Hepatocyte (in vitro differentiated cells): Measurements from ENCODE around the gene PCBP3. TPM values are rescaled to one million over a fixed set of nuclear protein-coding genes. Genes with fewer than 3 reads are reported as not detected.

Experiments used
- DNase-seq: peaks from one replicate; pipeline ENCODE4 v3.0.0-alpha.2; 2016; ENCODE audit warnings: low spot score
- H2AFZ ChIP-seq: fragments of 200-600 bp; sonication (generic); 2 replicates; pipeline ENCODE4 v1.6.0; 2016; ENCODE audit warnings: antibody characterized with exemption, mild to moderate bottlenecking
- H3K27ac ChIP-seq: fragments of 200-600 bp; sonication (generic); 2 replicates; pipeline ENCODE4 v1.5.1; 2016; ENCODE audit warnings: mild to moderate bottlenecking
- H3K27me3 ChIP-seq: fragments of 200-600 bp; sonication (generic); 2 replicates; pipeline ENCODE4 v1.6.1; 2016
- H3K36me3 ChIP-seq: fragments of 200-600 bp; sonication (generic); replicated peaks from 2 replicates; pipeline ENCODE4 v1.5.1; 2016; ENCODE audit warnings: low read depth; ENCODE audit not compliant: insufficient read depth
- H3K4me1 ChIP-seq: fragments of 200-600 bp; sonication (generic); 2 replicates; pipeline ENCODE4 v1.5.1; 2016; ENCODE audit warnings: mild to moderate bottlenecking, moderate library complexity; ENCODE audit not compliant: insufficient read depth
- H3K4me2 ChIP-seq: fragments of 200-600 bp; sonication (generic); 2 replicates; pipeline ENCODE4 v1.6.0; 2016
- H3K4me3 ChIP-seq: fragments of 200-600 bp; sonication (generic); 2 replicates; pipeline ENCODE4 v1.5.1; 2016; ENCODE audit warnings: mild to moderate bottlenecking
- H3K79me2 ChIP-seq: fragments of 200-600 bp; sonication (generic); 2 replicates; pipeline ENCODE4 v1.6.0; 2017; ENCODE audit warnings: mild to moderate bottlenecking
- H3K9me2 ChIP-seq: fragments of 200-600 bp; sonication (generic); replicated peaks from 2 replicates; pipeline ENCODE4 v1.6.0; 2017; ENCODE audit warnings: mild to moderate bottlenecking; ENCODE audit not compliant: insufficient read depth
- H3K9me3 ChIP-seq: fragments of 200-600 bp; sonication (generic); 2 replicates; pipeline ENCODE4 v1.5.1; 2016; ENCODE audit warnings: low read depth, mild to moderate bottlenecking
- H4K20me1 ChIP-seq: fragments of 200-600 bp; sonication (generic); 2 replicates; pipeline ENCODE4 v1.6.0; 2016; ENCODE audit warnings: mild to moderate bottlenecking; ENCODE audit not compliant: insufficient read depth, poor library complexity, severe bottlenecking
- CTCF ChIP-seq: fragments of 200-600 bp; sonication (generic); IDR thresholded peaks from 2 replicates; pipeline ENCODE4 v1.5.1; 2016; ENCODE audit warnings: antibody characterized with exemption, mild to moderate bottlenecking; ENCODE audit not compliant: poor library complexity
- EZH2 ChIP-seq: fragments of 200-600 bp; sonication (generic); IDR thresholded peaks from 2 replicates; pipeline ENCODE4 v1.6.1; 2016; ENCODE audit warnings: antibody characterized with exemption, mild to moderate bottlenecking, borderline replicate concordance
- EZH2phosphoT487 ChIP-seq: fragments of 200-600 bp; sonication (generic); IDR thresholded peaks from one replicate; pipeline ENCODE4 v1.6.1; 2018; ENCODE audit warnings: antibody characterized with exemption, mild to moderate bottlenecking, low read depth, moderate library complexity; ENCODE audit not compliant: unreplicated experiment, severe bottlenecking
- WGBS: methylation state at CpG from one replicate; pipeline ENCODE4 v1.1.6; 2016; ENCODE audit warnings: low lambda C conversion rate; ENCODE audit errors: missing lambda C conversion rate; 5-methylcytosine and 5-hydroxymethylcytosine counted together
- polyA plus RNA-seq: library from polyadenylated mRNA; unstranded; fragments of >200 nt; fragmentation: Nextera tagmentation; extraction: Ambion mirVana; gene quantifications from 2 replicates; pipeline ENCODE4 v1.2.1, GENCODE V29; 2016
- total RNA-seq: library from RNA; depleted of rRNA; stranded (reverse); fragments of >200 nt; gene quantifications from 2 replicates; pipeline ENCODE4 v1.2.3, GENCODE V29; 2014

The PCBP3 gene
- total and polyA plus RNA-seq, 2 experiments from 2014 or later, result 3.1 to 8.8 TPM

GRCh38 chr21:45786660-45787059 is 143.1 kb downstream of the PCBP3 start:
- 90% methylated on average over 6 of the region's 6 CpGs for WGBS
- no peak overlapping the region for H3K27ac ChIP-seq
- H2AFZ ChIP-seq, result no peak overlapping the region
- TF ChIP-seq EZH2 (no peak), EZH2phosphoT487 (no peak), CTCF (no peak)
- no peaks in the 10 kb centered on the region for H4K20me1 ChIP-seq
- no peaks in the 10 kb centered on the region for H3K9me3 ChIP-seq
- H3K4me1 ChIP-seq, result no peaks in the 10 kb centered on the region
- no peaks in the 10 kb centered on the region for H3K79me2 ChIP-seq
- no peaks in the 10 kb centered on the region for H3K9me2 ChIP-seq
- DNase-seq, result no peak
- H3K4me3 ChIP-seq, result no peak overlapping the region
- no peak overlapping the region for H3K4me2 ChIP-seq
- no peaks in the 10 kb centered on the region for H3K27me3 ChIP-seq
- no peaks in the 10 kb centered on the region for H3K36me3 ChIP-seq

GRCh38 chr21:45787371-45787770 is 143.8 kb downstream of the PCBP3 start:
- WGBS, result 90% methylated on average over 8 of the region's 8 CpGs
- peak; percentile 1 for DNase-seq

GRCh38 chr21:45788198-45788597 is 144.7 kb downstream of the PCBP3 start:
- no peak overlapping the region for H2AFZ ChIP-seq
- 90% methylated on average over 15 of the region's 16 CpGs for WGBS

More at GRCh38 chr21:45787371-45787770, 143.8 kb downstream of the PCBP3 start:
- TF ChIP-seq CTCF (no peak), EZH2phosphoT487 (no peak), EZH2 (no peak)
- Histone ChIP-seq H3K27ac (no peak overlapping the region), H3K4me1 (no peaks in the 10 kb centered on the region), H3K79me2 (no peaks in the 10 kb centered on the region), H4K20me1 (no peaks in the 10 kb centered on the region), H3K4me3 (no peak overlapping the region), H3K9me2 (no peaks in the 10 kb centered on the region), H2AFZ (no peak overlapping the region), H3K27me3 (no peaks in the 10 kb centered on the region), H3K4me2 (no peak overlapping the region), H3K36me3 (no peaks in the 10 kb centered on the region), H3K9me3 (no peaks in the 10 kb centered on the region)

More at GRCh38 chr21:45788198-45788597, 144.7 kb downstream of the PCBP3 start:
- TF ChIP-seq CTCF (no peak), EZH2 (no peak), EZH2phosphoT487 (no peak)
- H3K36me3 ChIP-seq, result no peaks in the 10 kb centered on the region
- no peaks in the 10 kb centered on the region for H3K4me1 ChIP-seq
- no peaks in the 10 kb centered on the region for H3K27me3 ChIP-seq
- no peaks in the 10 kb centered on the region for H3K9me2 ChIP-seq
- H3K27ac ChIP-seq, result no peak overlapping the region
- no peak overlapping the region for H3K4me3 ChIP-seq
- DNase-seq, result no peak
- H3K79me2 ChIP-seq, result no peaks in the 10 kb centered on the region
- no peak overlapping the region for H3K4me2 ChIP-seq
- H3K9me3 ChIP-seq, result no peaks in the 10 kb centered on the region
- no peaks in the 10 kb centered on the region for H4K20me1 ChIP-seq
